HG03108 (cell line): ENCODE data around the gene PSME3.

Experiments
- ATAC-seq: cut with Tn5 transposase; IDR thresholded peaks from one replicate; pipeline ENCODE4 v1.9.1; 2021; ENCODE audit warnings: moderate library complexity; ENCODE audit not compliant: unreplicated experiment

PSME3 gene, protein sequence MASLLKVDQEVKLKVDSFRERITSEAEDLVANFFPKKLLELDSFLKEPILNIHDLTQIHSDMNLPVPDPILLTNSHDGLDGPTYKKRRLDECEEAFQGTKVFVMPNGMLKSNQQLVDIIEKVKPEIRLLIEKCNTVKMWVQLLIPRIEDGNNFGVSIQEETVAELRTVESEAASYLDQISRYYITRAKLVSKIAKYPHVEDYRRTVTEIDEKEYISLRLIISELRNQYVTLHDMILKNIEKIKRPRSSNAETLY

DNA sequence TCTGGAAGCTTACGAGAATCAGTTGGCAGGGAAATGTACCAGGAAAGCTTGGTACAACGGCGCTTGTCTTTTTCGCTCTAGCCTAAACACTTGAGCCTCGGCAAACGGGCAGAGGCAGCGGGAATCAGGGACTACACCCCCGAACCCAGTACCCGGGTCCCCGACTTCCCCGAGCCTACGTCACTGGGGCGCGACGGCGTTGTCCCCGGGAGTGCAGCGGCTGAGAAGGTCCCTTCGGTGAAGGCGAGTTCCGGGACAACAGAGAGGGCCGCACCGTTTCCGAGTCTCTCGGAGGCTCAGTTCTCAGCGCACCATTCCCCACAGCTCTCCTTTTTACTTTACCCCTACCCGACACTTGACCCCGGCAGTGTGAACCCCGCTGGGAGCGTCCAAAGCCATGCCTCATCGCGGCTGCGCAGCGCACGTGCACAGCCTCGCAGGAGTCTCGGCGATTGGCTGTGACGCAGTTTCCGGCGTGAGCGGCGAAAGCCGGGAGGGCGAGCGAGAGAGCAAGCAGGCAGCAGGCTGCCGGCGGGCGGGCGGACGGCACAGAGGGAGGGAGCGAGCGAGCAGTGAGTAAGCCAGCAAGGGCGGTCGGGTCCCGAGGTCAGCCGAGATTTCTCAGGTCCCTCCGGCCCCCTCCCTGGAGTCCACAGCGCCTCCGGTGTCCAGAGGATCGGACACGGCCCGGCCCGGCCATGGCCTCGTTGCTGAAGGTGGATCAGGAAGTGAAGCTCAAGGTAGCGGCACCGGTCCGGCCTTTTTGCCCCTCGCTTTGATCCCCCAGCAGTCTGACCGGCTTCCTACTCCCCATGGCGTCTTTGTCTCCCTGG, at the start of gene PSME3:
Gene PSME3 (plus strand): TSS at position 464 of the 833 bp plus-strand sequence. CDS start 235 bp downstream, at position 699.
- ATAC-seq: peak; percentile 77

DNA sequence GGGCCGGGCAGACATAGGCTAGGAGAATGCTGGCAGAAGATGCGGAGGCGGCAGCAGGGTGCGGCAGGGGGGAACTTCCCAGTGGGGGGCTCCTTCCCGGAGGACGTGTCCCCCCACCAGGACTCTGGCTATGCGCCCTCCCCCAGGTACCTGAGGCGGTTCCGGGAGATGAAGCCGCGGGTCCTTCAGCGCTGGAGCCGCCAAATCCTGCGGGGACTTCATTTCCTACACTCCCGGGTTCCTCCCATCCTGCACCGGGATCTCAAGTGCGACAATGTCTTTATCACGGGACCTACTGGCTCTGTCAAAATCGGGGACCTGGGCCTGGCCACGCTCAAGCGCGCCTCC, 49.4 kb upstream of the PSME3 start:
- no peak for ATAC-seq

- no peak for ATAC-seq
Observed at GRCh38 chr17:42784409-42784808, 48.8 kb upstream of the PSME3 start.

GRCh38 chr17:42784811-42785592, 48.2 kb upstream of the PSME3 start:
- no peak for ATAC-seq

DNA sequence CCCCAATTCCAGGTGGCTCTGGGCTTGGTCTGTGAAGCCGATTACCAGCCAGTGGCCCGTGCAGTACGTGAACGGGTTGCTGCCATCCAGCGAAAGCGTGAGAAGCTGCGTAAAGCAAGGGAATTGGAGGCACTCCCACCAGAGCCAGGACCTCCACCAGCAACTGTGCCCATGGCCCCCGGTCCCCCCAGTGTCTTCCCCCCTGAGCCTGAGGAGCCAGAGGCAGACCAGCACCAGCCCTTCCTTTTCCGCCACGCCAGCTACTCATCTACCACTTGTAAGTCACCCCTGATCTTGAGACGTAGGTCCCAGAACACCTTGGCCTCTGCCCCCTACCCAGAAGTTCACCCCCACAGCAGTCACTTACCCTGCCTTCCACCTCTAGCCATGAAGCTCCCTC, 45.9 kb upstream of the PSME3 start:
- no peak for ATAC-seq

GRCh38 chr17:42791948-42792347, 41.2 kb upstream of the PSME3 start:
- no peak for ATAC-seq

- no peak for ATAC-seq
Observed at GRCh38 chr17:42792545-42792944, 40.7 kb upstream of the PSME3 start.

DNA sequence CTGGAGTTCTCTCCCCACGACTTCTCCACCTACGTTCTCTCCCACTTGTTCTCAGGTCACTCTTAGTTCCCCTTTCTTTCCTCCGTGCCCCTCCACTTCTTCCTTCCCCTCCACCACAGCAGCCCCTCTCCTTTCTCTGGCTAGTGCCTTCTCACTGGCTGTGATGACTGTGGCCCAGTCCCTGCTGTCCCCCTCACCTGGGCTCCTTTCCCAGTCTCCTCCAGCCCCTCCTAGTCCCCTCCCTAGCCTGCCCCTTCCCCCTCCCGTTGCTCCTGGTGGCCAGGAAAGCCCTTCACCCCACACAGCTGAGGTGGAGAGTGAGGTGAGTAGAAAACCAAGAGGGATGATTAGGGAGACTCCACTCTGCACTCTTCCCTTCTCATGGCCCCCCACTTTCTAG, 38.1 kb upstream of the PSME3 start:
- ATAC-seq: no peak

DNA sequence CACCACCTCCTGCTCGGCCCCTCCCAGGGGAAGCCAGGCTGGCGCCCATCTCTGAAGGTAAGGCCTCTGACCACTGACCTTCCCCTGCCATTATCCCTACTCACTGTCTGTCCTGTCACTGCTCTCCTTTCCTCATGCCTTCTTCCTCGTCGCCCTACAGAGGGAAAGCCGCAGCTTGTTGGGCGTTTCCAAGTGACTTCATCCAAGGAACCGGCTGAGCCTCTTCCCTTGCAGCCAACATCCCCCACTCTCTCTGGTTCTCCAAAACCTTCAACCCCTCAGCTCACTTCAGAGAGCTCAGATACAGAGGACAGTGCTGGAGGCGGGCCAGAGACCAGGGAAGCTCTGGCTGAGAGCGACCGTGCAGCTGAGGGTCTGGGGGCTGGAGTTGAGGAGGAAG, 37.7 kb upstream of the PSME3 start:
- ATAC-seq: no peak

- no peak for ATAC-seq
Observed at GRCh38 chr17:42796066-42796758, 37.0 kb upstream of the PSME3 start.

- ATAC-seq: no peak
Observed at GRCh38 chr17:42797067-42798007, 35.9 kb upstream of the PSME3 start.

DNA sequence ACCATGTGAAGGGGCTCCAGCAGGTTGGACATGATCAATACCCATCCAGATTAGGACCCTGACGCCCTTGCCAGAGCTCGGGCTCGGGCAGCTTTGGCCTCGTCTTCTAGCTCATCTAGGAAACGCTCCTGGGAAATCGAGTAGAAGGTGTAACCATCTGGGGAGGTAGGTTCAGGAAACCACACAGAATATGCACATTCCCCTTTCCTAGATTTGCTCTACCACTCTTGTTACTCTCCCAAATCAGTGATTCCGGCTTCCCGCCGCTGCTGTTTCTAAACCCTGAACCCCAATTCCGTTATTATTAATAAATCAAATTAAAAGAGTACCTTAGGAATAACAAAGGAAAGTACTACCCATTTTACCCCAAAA, 35.2 kb upstream of the PSME3 start:
- ATAC-seq: no peak

- no peak for ATAC-seq
Observed at GRCh38 chr17:42798383-42799380, 34.5 kb upstream of the PSME3 start, which contains the start of the genes CNTD1 and COA3. Gene CNTD1, plus strand, starts transcription at chr17:42798861. Its CDS starts 207 bp downstream, at chr17:42799068. Gene COA3, minus strand, starts transcription at chr17:42798704. Its CDS starts 23 bp downstream, at chr17:42798681.

DNA sequence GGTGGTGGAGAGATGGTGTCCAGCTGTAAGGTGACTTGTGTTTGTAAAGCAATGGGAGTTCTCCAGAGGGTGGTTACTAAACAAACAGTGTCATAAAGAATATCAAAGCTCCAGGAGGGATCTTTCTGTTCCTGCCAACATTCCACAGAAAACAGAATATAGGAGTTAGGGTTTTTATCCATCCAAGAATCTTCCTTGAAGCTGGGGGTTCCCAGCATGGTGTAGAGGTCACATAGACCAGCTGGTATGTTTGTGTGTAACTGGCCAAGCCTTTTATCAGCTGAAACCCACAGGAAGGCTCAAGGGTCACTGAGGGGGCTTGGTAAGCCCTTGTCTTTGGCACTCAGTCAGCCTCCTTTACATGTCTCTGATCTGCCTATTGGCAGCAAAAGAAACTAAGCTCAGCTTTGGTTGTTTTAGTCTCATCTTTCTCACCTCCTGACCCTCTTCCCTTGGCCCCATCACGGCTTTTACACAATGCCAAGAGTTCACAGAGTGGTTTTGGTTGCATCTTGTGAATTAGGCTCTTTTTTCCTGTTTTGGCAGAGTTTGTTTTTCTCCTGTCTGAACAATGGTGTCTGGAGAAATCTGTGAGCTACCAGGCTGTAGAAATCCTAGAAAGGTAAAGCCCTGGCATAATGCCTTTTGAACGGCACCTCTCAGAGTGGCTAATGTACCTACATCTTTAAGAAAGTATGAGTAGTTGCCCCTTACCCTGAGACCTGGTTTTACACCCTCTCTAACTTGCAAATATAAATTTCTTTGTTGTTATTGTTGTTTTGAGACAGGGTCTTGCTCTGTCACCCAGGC, 29.9 kb upstream of the PSME3 start:
- no peak for ATAC-seq

- no peak for ATAC-seq
Observed at GRCh38 chr17:42804918-42805367, 28.3 kb upstream of the PSME3 start.

DNA sequence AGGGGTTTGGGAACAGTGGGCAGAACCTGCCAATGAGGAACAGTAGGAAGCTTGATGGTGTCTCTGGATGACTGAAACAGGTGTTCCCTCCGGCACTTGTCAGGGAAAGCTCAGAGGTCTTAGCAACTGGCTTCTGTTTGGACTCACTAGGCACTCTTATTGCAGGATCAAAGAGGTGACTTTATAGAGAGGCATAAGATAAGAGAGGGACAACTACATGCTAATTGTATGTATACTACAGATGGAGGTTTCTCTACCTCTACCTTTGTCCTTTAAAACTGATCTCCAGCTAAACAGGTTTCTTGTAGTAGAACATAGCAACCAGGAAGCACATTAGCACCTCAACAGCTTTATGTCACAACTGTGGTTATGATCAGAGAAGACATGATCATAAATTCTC, 26.9 kb upstream of the PSME3 start:
- ATAC-seq: no peak

GRCh38 chr17:42809250-42809649, 23.9 kb upstream of the PSME3 start:
- no peak for ATAC-seq
